ENCODE results near the gene CSNK2A2. TPM values are rescaled to one million over a fixed set of nuclear protein-coding genes. Genes with fewer than 3 reads are reported as not detected.

Gene CSNK2A2
- polyA plus RNA-seq (2011; rRNA removed) (22.5 and 32.8 TPM in 2 replicates), polyA minus RNA-seq (2011; rRNA and poly(A)+ RNA removed) (39.1 and 55.2 TPM in 2 replicates)

- CTCF ChIA-PET = interaction anchor here (0.7 to 1.9 kb wide), 3 partner anchors 8 to 51 kb away, joined by 3 to 5 read pairs (median 3); no protein-coding TSS in a partner anchor
- POLR2A ChIA-PET = no interaction called here
Observed at GRCh38 chr16:58198022-58198683, at the start of gene CSNK2A2. TSS of gene CSNK2A2 (minus strand) at chr16:58198106. CDS start at chr16:58197736, 370 bp downstream.

GRCh38 chr16:58243528-58244004 lies 45.7 kb upstream of the CSNK2A2 start:
- no peak for TF ChIP-seq CTCF (IDR thresholded peaks at IDR 0.05; ENCODE audit: insufficient read depth, low read depth, low read length)
- Histone ChIP-seq H3K27me3 (ENCODE audit: control insufficient read depth, insufficient read depth, low read length) (peaks cover 7% of the 10 kb centered on the region), H3K4me3 (ENCODE audit: low read depth, low read length) (no peak overlapping the region), H3K36me3 (ENCODE audit: control insufficient read depth, insufficient read depth, low read length) (no peaks in the 10 kb centered on the region)
- no peak for DNase-seq (ENCODE audit: low read depth)
- POLR2A ChIA-PET = no interaction called here
- CTCF ChIA-PET = no interaction called here

More at GRCh38 chr16:58198022-58198683, at the start of gene CSNK2A2:
- no peak for DNase-seq (ENCODE audit: low read depth)
- peaks cover 1% of the 10 kb centered on the region; the same call in 1 of the 2 replicates for H3K27me3 ChIP-seq (ENCODE audit: control insufficient read depth, insufficient read depth, low read length)
- no peak for TF ChIP-seq CTCF (IDR thresholded peaks at IDR 0.05; ENCODE audit: insufficient read depth, low read depth, low read length)
- peak within 1 kb of the TSS; percentile 54 for H3K4me3 ChIP-seq (ENCODE audit: low read depth, low read length)
- no peaks in the 10 kb centered on the region for H3K36me3 ChIP-seq (ENCODE audit: control insufficient read depth, insufficient read depth, low read length)

GRCh38 chr16:58236831-58237230 lies 38.9 kb upstream of the CSNK2A2 start:
- no peak for DNase-seq (ENCODE audit: low read depth)
- Histone ChIP-seq H3K36me3 (ENCODE audit: control insufficient read depth, insufficient read depth, low read length) (no peaks in the 10 kb centered on the region), H3K4me3 (ENCODE audit: low read depth, low read length) (no peak overlapping the region), H3K27me3 (ENCODE audit: control insufficient read depth, insufficient read depth, low read length) (peaks cover 15% of the 10 kb centered on the region)
- CTCF ChIA-PET = no interaction called here
- TF ChIP-seq CTCF (IDR thresholded peaks at IDR 0.05; ENCODE audit: insufficient read depth, low read depth, low read length) = no peak
- POLR2A ChIA-PET = no interaction called here

GRCh38 chr16:58236231-58236690 lies 38.4 kb upstream of the CSNK2A2 start:
- ChIA-PET CTCF (no interaction called here), POLR2A (no interaction called here)
- no peak for DNase-seq (ENCODE audit: low read depth)

More at GRCh38 chr16:58236231-58236690, 38.4 kb upstream of the CSNK2A2 start:
- Histone ChIP-seq H3K27me3 (ENCODE audit: control insufficient read depth, insufficient read depth, low read length) (peaks cover 14% of the 10 kb centered on the region), H3K36me3 (ENCODE audit: control insufficient read depth, insufficient read depth, low read length) (no peaks in the 10 kb centered on the region), H3K4me3 (ENCODE audit: low read depth, low read length) (peak overlapping the region; percentile 39)
- TF ChIP-seq CTCF (IDR thresholded peaks at IDR 0.05; ENCODE audit: insufficient read depth, low read depth, low read length) = no peak
